GF-D8 (cell line): Measurements from ENCODE around the gene PKD1L1.

Experiments
- DNase-seq: peaks from one replicate; lab custom pipeline; 2025; lab: John Stamatoyannopoulos, UW

The PKD1L1 gene

GRCh38 chr7:47875406-47875805, 72.9 kb downstream of the PKD1L1 start:
- no peak for DNase-seq

- DNase-seq, result no peak
Measured at GRCh38 chr7:47873762-47874161, 74.5 kb downstream of the PKD1L1 start.

GRCh38 chr7:47867286-47867685, 81.0 kb downstream of the PKD1L1 start:
- no peak for DNase-seq

DNA sequence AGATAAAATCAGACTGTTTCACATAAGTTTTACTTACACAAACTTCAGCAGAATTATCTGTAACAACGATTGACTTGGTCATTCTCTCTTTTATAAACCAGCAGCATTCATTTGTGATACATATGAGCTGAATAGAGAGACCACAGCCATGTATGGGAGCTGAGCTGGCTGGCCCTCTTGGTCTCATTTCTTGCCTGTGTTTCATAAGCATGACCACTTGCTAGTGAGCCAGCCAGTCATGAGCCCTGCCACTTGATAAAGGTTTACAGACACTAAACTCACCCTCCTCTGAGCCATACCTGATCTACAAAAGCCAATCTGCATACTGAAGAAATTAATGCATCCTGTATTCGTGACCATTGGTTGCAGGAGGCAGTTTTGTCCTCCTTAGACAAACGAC, 82.1 kb downstream of the PKD1L1 start:
- DNase-seq, result no peak

GRCh38 chr7:47852330-47853245, 95.7 kb downstream of the PKD1L1 start:
- DNase-seq, result no peak

DNA sequence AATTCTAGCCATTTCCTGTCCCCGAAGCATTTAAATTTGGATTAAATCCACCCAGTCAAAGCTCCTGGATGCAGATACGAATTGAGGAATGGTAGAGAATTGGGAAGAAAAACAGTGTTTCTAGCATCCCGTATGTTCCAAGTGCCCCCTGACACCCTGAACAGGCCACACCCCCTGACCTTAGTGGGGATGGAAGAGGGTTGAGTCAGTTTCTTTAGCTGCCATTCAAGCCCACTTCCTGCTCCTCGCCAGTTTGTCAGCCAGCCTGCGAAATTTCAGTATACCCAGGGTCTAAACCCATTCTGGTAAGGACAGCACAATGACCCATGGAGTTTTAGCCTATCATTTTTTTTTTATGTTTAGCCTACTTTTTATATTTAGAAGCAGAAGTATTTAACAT, 101.1 kb downstream of the PKD1L1 start:
- no peak for DNase-seq

GRCh38 chr7:47846138-47846836, 102.0 kb downstream of the PKD1L1 start:
- DNase-seq, result no peak

- DNase-seq, result no peak
Measured at GRCh38 chr7:47844311-47844710, 104.0 kb downstream of the PKD1L1 start.

DNA sequence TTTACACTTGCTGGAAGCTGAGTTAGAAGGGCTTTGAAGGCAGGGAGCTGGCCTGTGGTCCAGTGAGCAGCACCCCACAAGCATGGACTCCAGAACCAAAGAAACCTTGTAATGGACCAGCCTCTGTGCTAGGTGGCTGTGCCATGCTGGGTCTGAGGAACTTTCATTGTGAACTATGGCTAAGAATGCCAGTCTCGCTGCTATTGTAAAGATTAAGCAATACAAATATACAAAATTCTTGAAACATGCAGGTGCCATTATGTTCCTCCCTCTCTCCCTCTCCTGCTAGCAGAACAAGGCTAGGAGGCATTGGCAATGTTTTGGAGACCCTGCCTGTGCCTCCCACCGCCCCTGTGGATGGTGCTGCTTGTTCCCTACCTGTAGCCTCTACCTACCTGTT, 105.0 kb downstream of the PKD1L1 start:
- no peak for DNase-seq

DNA sequence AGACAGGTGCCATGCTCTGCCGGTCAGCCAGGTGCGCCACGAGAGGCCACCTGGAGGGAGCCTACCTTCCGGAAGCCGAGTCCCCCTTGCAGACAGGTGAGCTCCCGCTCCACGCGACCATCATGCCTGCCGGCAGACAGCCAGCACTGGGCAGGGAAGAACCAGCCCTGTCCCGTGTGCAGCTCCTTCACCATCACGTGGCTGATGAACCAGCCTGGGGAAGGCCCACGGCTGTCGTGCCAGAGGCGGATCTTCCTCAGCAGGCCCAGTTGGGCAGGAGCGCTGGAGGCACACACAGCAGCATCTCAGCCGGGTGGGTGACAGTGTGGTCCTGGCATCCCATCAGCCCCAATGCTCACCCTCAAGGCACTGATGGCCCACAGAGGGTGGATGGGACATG, 108.9 kb downstream of the PKD1L1 start:
- DNase-seq, result no peak

GRCh38 chr7:47837826-47838225, 110.4 kb downstream of the PKD1L1 start:
- DNase-seq, result no peak

GRCh38 chr7:47836503-47837202, 111.6 kb downstream of the PKD1L1 start:
- DNase-seq, result no peak

- no peak for DNase-seq
Measured at GRCh38 chr7:47836080-47836479, 112.2 kb downstream of the PKD1L1 start.

DNA sequence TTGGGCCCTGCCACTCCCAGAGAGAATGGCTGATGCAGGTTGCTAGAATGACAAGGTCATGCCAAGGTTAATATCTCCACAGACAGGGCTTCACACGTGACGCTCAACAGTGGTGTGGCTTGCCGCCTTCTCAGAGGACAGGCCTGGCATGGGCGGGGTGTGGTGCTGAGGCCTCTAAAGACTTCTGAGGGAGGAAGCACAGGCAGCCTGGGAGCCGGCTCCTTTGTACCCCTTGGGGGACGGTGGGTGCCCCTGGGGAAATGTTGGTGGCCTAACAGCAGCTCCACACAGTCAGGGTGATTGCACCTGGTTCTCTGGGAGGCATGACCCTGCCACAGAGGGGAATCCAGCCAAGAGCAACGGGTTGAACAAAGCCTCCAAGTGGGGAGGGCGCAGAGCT, 115.1 kb downstream of the PKD1L1 start:
- DNase-seq, result no peak

DNA sequence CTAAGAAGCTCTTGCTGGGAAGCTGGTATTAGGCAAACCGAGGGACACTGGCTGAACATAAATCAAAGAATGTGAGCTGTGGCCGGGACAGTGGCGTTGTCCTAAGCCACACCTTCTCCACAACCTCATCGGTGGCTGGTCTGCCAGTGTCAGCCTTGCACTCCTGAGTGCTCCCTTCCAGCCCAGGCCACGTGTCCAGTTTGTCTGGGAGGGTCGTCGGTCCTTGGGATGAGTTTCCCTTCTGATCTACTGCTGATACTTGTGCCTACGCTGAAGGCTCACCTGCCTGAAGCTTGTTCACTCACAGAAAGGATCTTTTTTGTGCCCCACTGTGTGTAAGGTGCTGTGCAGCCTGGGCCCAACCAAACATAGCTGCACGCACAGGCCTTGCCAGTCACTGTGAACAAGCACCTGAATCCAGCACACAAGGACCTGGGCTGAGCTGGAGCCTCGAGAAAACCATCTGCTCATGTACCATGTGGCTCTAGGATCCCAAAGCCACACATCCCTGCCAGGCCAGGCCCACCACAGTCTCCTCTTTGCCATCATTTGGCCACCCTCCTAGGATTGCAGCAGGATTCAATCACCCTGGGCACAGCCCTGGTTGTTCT, 116.1 kb downstream of the PKD1L1 start:
- no peak for DNase-seq

DNA sequence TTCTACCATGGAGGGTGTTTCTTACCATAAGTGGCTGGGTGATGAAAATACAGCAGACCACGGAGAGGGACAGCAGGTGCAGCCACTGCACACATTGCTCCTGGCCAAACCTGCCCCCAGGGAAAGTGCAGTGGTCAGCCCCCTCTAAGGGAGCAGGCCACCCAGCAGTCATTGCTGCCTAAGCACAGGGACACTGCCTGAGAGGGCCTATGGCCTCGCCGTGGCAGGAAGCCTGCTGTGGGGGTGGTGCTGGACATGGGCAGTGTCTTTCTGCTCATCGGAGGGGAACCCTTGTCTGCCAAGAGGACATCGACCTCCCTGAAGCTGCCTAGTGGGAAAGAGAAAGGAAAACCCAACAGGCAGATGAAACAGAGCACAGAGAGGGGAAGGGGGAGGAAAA, 118.3 kb downstream of the PKD1L1 start:
- no peak for DNase-seq

DNA sequence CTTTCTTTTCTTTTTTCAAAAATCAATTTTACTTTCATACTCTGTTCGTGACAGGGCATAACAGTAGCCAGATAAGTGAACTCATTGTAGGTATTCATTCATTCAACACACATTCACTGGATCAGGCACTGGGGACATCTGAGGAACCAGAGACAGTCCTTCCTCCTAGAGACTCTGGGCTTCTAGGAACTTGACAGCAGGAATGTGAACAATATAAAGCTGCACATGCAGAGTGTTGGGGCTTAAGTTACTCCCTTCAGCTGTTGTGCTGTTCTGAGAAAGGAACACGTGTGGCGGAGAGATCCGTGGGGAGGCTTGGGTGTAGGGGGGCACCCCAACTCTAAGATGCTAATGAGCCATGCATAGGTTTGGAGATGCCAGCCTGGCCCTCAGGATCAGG, 120.4 kb downstream of the PKD1L1 start:
- no peak for DNase-seq

GRCh38 chr7:47827351-47827756, 120.9 kb downstream of the PKD1L1 start:
- DNase-seq, result no peak

DNA sequence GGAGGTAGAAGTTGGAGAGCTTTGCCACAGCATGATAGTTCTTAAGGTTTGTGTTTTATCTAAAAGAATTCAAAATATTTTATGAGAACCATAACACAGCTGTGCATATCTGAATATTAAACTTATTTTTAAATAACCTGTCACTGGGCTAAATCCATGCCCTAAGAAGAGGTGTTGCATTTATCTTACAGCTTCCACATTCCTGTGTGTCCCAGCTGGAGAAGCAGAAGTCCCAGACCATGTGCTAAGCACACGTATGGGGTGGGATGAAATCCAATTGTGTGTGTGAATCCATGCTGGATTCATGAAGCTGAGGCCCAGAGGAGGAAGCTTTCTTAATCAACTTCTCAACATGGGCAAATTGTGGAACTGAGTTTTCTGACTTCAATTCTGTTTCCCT, 121.5 kb downstream of the PKD1L1 start:
- DNase-seq, result no peak

GRCh38 chr7:47819607-47819920, 128.7 kb downstream of the PKD1L1 start:
- DNase-seq, result no peak

DNA sequence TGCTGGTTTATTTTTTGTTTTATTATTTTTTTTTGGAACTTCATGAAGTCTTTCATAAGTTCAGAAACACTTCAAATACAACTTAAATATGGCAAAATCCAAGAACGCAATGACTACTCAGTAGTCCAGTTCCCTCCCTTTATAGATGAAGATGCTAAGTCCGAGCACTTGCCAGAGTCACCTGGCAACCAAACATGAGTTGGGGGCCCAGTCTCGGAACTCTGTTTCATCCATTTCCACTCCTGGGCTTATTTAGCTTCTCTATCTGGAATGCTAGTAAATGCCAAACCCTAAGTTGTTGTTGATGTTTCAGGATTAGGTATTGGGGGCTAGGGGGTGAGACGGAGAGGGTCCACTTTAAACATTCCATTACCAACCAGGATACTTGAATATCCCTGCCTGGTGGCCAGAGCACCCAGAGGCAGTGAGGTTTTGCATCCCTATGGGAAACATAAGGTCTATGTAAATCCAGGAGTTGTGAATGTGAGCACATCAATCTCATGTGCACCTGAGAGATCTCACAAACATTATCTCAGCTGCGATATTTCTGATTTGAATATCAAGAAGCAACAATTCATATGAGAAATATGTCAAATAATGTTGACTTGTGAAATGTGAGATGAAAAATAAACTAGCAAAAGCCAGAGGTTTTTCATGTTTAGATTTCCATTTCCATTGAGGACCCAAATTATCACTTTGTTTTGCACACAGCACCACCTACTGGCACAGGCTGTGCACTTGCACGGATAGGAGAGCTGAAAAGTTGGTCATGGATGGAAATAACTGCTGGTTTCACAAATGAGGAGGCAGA, 129.3 kb downstream of the PKD1L1 start:
- DNase-seq, result no peak

- DNase-seq, result no peak
Measured at GRCh38 chr7:47817917-47818316, 130.3 kb downstream of the PKD1L1 start.
